HG02623 (cell line): ENCODE results near the gene SFSWAP.

Experiments used
- ATAC-seq: cut with Tn5 transposase; IDR thresholded peaks from one replicate; pipeline ENCODE4 v1.9.1; 2021; ENCODE audit warnings: moderate library complexity; ENCODE audit not compliant: unreplicated experiment

Gene SFSWAP

DNA sequence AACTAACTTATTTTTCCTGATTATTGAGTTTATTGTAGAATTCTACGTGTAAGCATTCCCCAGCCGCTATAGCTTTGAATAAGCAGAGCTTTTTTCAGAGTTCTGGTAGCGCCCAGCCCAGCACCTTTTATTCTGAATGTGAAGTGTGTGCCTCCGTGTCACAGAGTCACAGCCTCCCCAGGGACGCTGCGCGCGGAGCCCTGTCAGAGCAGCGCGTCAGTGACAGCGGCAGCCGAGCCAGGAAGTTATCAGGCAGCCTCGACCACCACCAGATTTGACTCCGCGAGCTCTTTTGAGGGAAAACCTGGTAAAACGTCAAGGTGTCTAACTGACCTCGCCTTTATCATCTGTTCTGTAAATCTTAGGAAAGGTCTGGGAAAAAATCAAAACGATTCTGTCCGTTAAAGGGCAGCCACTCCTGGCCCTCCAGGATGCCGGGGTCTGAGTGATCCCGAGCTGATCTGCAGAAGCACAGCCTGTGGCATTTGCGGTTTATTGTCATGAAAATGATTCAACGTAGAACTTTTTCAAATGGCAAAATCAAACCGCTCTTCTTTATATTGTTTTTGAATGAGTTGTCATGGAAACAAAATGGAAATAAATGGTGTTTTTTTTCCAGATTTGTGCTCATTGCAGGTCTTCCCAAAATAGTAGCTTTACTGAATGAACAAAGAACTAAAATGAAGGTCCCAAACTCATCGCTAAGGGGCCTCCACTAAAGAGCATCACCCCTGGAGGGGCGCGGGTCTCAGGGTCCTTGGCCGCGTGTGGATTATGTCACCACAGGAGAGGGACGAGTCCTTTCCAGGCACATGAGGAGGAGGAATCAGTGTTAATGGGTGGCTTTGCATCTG, 74.2 kb downstream of the SFSWAP start:
- no peak for ATAC-seq

DNA sequence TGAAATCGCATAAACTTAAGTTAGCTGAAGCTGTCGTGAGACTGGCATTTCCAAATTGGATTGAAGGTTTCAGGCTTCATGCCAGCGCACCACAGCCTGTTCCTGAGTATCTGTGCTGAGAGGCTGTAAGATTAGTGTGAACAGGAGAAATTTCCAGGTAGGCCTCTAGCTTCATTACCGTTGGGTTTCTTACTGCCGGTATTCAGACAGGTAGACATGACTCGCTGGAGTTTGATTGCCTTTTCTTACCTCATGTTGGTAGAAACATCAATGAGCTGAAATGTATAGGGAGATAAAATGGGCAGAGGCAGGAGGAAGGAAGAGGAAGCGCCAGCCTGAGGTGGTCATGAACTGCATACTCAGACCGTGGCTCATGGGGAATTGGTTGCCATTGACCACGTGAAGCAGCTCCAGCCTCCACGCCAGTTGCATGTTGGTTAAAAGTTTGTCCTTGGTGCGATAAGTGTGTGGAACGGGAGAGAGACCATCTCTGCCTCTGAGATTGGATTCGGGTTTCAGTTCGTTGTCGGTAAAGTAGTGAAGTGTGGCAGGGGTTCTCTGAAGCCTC, 75.0 kb downstream of the SFSWAP start:
- ATAC-seq = no peak

DNA sequence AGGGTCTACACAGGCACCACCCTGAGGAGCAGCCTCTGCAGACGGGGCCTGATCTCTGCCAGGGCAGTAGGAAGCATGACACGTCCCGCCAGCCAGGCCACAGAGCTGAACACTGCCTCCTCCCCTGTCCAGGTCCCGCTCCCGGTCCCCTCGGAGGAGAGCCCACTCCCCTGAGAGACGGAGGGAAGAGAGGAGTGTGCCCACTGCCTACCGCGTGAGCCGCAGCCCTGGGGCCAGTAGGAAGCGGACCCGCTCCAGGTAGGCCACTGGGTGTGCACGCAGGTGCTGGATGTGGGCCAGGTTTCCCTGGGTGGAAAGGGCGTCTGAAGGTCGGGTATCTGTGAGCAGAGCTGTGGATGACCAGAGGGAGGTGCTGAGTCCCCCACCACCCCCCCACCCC, 75.4 kb downstream of the SFSWAP start:
- ATAC-seq = no peak

DNA sequence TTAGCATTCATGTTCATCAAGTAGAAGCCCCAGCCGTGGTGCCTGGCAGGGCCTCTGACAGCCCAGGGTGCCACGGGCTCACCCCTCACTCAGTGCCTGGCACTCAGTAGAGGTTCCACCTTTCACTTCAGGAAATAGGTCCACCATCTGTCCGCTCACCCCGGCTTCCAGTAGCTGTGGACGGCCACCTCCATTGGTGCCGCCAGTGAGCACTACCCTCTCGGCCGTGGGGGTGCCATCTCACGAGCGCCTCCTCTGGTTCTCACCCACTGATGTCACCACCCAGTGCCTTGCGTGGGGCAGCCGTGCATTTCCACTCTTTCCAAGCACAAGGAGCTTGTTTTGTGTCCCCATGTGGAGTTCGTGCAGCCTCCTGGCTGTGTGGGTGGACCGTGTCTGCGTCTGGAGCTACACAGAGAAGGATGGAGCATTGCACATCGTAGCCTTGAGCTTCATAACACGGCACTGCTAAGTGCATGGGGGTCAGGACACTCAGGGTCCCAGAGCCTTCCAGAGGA, 76.3 kb downstream of the SFSWAP start:
- no peak for ATAC-seq

DNA sequence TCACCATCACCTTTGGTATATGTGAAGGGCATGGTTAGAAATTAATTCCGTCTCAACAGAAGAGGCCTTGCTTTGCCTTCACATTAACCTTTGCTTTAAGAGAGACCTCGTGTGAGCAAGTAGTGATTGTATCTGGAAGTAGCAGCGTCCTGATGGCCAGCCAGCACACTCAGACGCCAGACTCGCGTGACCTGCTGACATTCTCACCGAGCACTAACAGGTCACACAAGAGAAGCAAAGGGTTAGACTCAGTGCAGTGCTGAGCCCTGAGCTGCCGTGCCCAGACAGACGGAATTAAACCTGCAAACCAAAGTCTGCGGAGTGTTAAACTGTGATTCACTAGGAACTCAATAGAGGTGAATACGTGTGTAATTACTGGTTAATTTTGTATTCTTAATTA, 77.2 kb downstream of the SFSWAP start:
- ATAC-seq = no peak

DNA sequence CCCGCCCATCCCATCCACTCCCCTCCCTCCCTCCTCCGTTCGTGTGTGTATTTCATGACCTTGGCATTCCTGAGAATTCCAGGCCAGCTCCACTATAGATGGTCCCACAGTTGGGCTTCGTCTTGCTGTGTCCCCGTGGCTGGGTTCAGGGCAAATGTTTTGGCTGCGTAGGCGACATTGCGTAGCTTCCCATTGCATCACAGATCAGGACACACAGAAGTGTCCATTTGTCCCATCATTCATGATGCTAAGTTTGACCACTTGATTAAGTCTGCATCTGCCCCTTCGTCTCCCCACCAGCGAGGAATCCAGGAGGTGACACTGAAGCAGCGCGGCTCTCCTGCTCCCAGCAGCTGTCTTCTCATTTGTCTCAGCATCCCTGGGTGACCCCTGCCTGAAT, 78.7 kb downstream of the SFSWAP start:
- no peak for ATAC-seq

DNA sequence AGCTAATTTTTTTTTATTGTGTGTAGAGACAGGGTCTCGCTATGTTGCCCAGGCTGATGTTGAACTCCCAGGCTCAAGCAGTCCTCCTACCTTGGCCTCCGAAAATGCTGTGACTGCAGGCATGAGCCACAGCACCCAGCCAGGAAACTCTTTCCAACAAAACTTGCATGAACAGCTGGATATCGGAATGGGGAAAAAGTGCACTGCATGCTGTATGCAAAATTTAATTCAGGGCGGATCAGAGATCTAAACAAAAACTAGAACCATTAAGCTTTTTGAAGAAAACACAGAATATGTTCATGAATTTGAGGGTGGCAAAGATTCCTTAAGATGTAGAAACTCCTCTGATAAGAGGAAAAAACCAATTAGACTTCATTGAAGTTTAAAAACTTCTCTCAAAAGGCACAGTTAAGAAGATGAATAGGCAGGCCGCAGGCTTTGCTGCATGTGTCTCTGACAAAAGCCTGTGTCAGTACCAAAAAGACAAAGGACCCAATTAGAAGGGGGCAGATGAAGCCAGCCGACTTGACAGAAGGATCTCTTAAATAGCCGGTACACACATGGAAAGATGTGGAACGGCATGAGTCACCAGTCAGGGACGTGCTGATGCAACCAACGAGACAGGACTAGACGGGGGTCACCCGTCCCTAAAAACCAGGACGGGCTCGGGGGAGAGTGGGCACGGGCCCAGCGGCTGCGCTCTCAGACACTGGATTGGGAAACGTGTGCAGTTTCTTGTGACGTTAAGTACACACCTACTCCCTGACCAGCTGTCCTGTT, 82.5 kb downstream of the SFSWAP start:
- ATAC-seq = no peak

DNA sequence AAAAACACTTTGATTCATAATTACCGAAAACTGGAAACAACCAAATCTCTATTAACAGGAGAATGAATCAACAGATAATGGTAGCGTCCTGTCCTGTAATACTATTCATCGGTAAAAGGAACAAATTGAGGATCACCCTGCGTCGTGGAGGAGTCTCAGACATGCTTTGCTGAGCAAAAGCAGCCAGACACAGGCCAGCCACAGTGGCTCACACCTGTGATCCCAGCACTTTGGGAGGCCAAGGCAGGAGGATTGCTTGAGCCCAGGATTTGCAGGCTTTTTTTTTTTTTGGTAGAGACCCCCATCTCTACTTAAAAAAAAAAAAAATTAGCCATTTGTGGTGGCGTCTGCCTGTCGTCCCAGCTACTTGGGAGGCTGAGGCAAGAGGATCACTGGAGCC, 83.2 kb downstream of the SFSWAP start:
- ATAC-seq = no peak

DNA sequence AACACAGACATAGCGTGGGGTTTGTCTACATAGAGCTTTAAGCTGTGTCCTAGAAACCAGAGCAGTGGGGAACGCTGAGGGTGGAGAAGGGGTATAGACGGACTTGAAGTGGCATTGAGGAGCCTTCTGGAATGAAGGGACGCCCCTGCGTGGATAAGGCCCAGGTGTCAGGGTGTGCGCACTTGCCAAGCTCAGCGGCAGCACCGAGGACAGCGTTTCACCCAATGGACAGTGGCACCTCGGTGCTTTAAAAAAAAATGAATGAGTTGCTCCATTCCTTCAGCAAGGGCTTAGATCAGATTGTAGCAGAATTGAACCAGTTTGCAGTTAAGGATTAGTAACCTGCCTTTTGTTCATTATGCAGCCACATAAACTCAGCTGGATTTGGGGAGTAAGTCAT, 83.7 kb downstream of the SFSWAP start:
- ATAC-seq = no peak

DNA sequence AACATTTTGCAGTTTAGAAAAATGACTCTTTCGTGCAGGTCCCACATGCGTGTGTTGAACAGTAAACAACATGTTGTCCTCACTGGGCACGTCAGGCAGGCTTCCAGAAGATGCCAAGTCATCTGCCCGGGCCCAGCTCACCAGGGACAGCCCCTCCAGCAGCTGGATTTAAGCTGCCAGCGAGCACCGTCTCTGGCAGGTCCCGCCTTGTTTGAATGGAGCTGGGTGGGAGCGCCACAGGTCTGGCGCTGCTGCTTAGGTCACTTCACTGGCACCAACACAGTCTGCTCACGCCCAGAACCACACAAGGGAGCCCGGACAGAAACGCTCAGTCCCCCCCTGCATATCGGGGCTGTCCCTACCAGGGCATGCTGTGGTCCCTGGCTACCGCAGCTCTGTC, 84.2 kb downstream of the SFSWAP start:
- no peak for ATAC-seq

DNA sequence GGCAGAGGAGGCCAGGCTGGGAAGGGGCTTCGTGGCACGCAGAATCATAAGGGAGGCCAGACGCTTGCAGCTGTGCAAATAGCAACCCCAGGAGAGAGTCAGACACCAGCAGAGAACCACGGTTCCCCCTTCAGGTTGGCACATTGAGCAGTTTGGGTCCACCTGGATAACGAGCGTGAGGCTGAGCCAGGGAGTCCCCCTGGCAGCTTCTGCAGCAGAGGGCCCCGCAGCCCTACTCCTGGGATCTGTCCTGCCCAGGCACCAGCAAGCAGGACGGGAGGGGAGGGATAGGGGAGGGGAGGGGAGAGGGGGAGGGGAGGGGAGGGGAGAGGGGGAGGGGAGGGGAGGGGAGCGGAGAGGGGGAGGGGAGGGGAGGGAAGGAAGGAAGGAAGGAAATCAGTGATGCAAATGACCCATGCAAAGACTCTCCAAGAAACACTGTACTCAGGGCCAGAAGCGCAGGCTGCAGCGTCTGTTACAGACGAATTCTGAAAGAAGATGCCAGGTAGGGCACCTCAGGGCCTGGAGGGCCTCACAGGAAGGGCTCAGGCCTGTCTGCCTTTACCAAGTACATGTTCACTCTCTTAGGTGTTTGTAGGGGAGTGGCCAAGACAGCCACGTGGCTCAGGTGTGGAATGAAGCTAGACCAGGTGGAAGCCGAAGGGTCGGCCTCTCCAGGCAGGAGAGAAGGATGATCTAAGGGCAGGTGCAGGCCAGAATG, 85.0 kb downstream of the SFSWAP start:
- no peak for ATAC-seq

DNA sequence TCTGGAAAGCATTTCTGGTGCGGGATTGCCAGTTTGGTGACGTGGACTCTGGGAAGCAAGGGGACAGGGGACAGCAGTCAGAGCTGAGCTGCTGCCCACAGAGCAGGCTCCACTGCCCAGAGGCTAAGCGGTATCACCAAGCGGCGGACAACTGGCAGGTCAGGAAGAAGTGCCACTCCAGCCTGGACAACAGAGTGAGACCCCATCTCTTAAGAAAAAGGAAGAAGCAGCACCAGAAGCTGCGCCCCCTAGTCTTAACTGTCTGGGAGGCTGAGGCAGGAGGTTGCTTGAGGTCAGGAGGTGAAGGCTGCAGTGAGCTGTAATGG, 85.5 kb downstream of the SFSWAP start:
- ATAC-seq = no peak

DNA sequence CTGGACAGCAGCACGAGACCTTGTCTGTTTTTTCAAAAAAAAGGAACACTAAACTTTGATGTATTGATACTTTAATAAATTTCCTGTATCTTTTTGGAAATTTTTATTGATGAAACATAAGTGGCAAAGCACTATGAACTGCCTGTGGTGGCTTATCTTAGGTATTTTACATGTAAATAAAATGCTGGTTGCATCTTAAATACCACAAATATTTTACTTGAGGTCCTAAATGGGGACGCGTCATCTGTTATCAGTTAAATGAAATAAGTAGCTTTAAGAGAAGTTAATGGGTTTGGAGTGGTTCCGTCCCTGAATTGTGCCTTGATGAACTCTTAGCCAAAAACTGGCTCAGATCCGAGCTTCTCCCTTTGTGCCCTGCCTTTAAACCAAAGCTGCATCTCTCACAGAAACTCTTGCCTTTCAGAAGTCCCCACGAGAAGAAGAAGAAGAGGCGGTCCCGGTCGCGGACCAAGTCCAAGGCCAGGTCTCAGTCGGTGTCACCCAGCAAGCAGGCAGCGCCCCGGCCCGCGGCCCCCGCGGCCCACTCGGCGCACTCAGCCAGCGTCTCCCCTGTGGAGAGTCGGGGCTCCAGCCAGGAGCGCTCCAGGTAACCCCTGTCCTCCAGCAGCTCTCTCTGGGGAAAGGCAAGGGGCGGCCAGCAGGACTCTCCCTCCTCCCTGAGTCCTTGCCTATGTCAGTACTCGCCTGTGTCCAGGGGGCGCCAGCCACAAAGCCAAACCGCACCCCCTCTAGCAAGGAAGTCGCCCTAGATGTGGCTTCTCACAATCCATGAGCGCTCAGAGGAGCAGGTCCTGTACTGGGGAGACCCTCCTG, 86.1 kb downstream of the SFSWAP start:
- no peak for ATAC-seq

DNA sequence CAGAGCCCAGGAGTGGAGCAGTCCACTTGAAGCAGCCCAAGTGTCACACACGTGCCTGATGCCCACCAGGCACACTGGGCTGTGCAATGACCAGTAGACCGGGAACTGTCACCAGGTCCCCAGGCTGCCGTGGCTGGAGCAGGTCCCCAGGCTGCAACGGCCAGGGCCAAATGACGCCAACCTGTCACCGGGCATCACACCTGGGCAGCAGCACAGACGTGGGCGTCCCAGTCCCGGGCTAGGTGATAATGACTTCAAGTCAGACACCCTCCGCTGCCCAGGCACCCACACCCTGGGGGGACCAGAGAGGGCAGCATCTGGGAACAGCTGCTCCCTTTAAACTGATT, 86.7 kb downstream of the SFSWAP start:
- ATAC-seq = no peak

DNA sequence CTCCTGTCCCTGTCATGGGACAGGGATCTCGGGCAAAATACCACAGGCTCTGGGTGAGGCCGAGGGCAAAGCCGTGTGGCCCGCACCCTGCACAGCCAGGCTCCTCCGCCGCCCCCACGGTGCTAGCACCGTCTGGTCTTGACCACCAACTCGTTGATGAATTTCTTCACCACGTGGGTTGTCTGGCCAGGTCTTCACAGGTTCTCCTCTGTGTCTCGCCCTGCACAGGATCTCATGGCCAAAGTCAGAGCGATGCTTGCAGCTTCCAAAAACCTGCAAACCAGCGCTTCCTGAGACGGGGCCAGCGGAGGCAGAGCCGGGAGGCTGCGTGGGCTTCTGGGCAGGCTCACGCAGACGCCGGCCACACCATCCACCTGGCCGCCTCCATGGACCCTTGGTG, 88.3 kb downstream of the SFSWAP start:
- ATAC-seq = no peak

DNA sequence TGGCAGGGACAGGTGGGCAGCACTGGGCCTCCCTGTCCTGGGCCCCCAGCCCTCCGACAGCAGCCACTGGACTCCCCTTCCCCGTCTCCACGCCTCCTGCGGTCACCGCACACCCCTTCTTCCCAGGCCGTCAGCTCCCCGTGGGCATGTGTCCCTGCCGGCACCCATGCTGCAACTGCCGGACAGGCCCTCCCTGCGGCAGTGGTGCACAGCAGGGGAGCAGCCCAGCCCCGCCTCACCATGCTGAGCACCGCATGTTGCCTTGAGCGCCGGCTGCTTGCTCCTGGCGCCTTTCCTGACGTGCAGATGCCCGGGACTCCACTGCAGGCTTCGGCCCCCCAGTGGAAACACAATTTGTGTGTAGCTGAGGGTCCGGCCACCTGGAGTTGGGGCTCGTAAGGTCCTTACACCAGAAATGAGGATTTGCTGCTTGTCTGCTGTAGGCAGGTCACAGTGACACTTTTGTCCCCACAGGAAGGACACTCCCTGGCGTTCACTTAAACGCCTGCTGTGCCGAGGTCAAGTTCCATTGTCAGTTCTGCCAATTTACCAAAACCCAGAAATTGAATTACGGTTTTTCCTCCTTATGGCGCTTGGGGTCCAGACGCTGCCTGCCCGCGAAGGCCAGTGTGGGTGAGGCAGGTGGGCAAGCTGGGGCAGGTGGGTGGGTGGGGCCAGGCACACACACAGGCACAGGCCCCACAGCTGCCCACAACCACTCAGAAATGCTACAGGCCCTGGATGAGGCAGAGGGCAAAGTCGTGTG, 89.1 kb downstream of the SFSWAP start:
- no peak for ATAC-seq

DNA sequence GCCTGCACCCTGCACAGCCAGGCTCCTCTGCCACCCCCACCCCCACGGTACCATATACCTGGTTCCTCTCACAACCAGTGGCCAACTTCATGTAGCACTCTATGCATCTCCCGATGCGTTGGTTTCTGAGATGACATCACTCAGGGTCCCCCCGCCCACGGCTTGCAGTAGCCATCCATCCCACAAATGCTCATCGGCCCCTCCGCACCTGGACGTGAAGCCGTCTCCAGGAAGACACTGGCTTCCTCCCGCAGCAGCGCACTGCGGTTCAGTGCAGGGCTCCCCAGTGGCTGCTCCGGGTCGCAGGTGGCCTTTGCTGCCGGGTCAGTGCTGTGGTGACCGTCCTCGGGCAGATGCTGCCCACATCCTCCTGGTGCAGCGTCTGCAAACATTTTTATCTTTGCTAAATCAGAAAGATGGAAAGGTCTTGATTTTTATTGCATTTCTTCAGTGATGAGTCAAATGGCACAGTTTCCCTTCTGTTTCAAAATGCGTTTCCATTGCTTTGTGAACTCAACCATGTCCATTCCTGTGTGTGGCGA, 89.8 kb downstream of the SFSWAP start:
- ATAC-seq = no peak

DNA sequence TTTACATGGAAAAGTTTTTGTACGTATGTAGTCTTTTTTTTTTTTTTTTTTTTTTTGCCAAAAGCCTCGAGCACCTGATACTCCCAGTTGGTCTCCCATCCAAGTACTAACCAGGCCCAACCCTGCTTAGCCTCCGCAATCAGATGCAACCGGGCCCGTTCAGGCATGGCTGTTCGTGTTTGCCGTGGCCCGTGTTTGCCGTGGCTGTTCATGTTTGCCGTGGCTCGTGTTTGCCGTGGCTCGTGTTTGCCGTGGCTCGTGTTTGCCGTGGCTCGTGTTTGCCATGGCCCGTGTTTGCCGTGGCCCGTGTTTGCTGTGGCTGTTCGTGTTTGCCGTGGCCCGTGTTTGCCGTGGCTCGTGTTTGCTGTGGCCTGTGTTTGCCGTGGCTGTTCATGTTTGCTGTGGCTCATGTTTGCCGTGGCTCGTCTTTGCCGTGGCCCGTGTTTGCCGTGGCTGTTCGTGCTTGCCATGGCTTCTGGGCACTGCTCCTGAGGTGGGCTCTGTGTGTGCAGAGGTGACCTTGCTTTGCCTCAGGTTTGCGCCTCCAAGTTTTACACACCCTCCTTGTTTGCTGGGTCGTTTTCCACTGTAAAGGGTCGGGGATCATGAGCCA, 90.5 kb downstream of the SFSWAP start:
- ATAC-seq = no peak

DNA sequence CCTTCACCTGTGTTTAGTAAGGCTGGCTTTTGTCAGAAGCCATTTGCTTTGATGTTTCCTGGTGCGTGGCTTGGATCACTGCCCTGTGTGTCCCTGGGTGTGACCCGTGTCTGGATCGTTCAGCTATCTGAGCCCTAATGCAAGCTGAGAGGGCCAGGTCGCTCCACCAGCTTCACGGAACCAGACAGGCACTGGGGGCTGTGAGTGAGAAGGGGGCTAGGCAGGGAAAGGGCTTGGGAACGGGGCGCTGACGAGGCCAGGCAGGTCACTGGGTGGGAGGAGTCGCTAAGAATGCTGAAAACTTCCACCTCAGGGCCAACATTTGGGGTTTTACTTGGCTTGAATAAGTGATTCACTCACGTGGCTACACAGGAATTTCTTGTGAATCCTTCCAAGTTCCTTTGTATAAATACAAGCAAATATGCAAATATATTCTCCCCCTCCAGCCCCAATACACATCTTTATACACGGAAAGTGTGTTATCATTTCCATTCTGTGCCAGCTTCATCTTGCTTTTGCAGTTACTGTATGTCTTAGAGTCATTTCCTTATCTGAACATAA, 93.2 kb downstream of the SFSWAP start:
- no peak for ATAC-seq
